ENCODE measurements around the gene ID2. TPM values are rescaled to one million over a fixed set of nuclear protein-coding genes. Genes with fewer than 3 reads are reported as not detected.
"Not testable (repeated sequence)": the region's sequence is repeated elsewhere in the genome, so short reads cannot be mapped to it uniquely, and the experiment has no call there.

The ID2 gene
- total RNA-seq, 1 donor from 2014 or later, result 314 TPM

DNA sequence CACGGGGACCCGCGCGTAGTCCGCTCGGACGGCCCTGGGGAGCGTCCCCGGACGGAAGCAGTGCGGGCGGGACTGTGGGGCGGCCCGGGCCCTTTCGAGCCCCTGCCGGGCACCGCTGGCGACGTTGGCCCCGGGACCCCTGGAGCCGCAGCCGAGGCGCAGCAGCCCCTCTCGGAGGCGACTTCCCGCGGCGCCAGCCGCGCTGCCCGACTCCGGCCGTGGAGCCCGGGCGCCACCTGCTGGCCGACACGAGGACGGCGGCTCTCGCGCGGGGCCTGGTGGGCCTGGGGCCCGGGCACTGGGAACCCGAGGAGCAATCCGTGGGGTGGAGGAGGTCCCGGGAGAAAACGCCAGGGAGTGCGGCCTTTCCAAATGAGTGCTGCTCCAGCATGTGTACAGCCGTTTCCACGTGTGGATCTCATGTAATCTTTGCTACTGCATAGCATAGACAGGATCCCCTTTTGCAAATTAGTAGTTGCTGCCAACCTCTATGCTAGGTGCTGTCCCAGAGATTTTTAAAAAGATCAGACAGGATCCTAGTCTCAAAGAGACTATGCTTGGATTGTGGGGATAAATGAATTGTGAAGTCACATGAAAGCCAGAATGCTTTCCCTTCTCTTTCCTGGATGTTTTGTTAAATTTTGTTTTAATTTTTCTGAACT lies 4.0 kb downstream of the ID2 start:
- DNase-seq, result peak; percentile 34

- DNase-seq, result no peak
Observed at GRCh38 chr2:8691859-8692437, 10.1 kb downstream of the ID2 start.

GRCh38 chr2:8692783-8693156 lies 10.9 kb downstream of the ID2 start:
- DNase-seq, result no peak

DNA sequence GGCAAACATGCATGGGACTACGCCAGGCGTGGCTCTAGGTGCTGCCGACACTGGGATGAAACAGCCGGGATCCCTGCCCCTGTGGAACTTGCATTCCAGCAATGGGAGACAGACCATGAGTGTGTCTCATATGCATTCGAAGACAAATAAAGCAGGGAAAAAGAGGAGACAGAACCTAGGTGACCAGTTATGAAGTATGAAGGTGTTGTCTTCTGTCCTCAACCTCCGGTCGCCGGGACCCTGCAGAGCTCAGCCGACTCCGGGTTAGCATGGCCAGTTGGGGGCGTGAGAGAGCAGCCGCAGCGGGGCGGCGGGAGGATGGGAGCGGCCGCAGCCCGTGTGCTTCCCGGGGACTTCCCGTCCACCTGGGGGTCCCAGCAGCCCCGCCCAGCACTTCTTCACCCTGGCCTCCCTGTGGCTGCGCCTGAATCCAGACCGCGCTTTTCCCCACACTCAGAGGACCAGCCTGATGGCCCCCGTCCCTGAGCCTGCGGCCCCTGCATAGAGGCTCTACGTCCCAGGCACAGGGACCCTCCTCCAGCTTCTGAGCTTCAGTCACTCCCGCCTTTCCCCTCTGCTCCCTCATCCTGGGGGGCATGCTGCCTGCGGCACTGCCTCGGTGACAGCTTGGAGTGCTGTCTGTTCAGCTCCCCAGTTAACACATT lies 11.4 kb downstream of the ID2 start:
- DNase-seq, result peak; percentile 26

DNA sequence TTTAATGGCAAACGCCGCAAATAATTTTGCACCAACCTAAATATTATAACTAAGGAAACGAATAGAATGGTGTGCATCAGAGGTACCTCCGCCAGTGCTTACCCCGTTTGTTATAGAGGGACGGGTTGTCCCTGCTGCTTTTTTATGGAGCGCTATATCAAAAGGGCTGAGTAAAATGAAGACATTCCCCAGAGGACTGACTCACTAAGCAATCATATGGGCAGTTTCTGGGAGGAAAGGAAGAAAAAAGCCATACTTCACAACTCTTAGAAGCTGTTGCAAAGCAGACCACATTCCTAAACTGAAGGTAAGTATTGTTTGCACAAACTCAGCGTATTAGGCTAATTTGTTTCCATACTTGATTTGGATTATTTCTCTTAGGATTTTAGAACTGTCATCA lies 12.9 kb downstream of the ID2 start:
- no peak for DNase-seq

DNA sequence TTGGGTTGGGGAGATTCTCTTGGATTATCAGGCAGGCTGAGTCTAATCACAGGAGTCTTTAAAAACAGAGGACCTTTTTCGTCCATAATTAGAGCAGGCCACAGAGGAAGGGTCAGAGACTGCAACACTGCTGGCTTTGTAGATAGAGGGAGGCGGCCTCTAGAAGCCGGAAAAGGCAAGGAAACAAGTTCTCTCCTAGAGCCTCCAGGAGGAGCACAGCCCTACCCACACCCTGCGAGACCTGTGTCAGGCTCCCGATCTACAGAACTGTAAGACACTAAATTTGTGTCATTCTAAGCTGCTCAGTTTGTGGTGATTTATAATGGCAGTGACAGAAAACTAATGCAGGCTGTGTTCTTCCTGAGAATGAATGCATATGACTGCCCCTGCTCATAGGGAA lies 15.3 kb downstream of the ID2 start:
- DNase-seq, result no peak

DNA sequence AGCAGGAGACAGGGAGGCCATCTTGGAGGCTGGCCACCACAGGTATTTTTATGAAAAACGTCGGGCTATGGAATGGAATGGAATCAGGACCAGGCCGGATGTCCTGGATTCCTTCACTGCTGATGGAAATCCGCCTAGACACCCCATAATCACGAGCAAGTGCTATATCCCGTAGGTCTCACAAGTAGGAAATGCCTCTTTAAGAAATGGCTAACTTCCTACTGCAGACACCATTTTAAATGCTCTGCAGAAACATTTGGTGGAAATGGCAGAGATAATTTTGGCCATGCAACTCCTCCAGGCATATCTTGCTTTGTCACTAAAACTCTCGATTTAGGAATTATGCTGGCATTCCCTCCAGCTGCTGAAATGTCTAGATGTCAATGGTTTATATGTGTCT lies 18.0 kb downstream of the ID2 start:
- no peak for DNase-seq

DNA sequence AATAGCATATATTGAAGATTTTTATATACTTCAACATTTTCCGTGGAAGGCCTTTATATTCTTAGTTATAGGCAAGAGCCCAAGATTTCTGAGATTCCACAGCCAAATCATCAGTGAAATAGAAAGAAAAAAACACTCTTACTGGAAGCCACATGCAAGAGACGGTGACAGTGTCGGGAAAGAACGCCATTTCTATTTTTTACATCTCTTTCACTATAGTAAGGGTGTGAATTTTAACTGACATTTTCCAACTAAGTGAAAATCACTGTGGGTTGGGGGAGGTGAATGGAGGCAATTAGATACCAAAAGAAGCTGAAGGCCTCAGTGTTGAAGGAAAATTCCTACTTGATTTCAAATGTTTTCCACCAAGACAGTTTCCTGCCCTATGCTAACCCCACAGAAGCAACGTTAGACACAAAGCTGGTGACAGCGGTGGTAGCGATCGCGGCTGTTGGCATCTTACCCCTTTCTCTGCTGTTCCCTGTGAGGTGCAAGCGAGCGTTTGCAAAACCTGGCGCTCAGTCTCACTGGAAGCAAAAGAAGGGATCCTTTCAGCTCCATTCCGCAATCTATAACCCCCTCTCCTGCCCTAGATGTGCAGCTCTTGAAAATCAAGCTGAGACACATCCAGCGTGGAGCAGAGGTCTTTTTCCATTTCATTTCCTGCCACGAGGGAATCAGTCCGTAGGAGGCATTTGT lies 20.0 kb downstream of the ID2 start:
- DNase-seq, result no peak

GRCh38 chr2:8704906-8705305 lies 23.1 kb downstream of the ID2 start:
- DNase-seq, result no peak

GRCh38 chr2:8709611-8710010 lies 27.8 kb downstream of the ID2 start:
- DNase-seq, result no peak

- DNase-seq, result no peak
Observed at GRCh38 chr2:8710951-8711350, 29.1 kb downstream of the ID2 start.

GRCh38 chr2:8714283-8714682 lies 32.4 kb downstream of the ID2 start:
- DNase-seq, result no peak

- DNase-seq, result no peak
Observed at GRCh38 chr2:8714971-8715370, 33.1 kb downstream of the ID2 start.

- DNase-seq, result no peak
Observed at GRCh38 chr2:8719528-8719927, 37.7 kb downstream of the ID2 start.

DNA sequence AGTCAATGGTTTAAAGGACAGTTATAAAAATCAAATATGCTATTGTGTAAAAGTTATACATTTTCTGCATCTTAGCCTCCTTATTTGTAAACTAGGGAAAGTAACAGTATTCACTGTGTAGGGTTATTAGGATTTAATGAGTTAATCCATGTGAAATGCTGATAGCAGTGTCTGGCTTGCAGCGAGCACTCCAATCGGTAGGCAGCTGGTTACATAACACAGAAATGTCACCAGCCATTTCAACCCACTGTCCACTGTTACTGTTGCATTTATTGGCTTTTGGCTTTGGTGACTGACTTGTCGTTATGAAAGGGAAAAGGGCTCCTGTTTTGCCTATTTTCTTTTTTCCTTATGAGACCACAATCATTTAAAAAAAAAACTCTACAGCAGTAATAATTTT lies 38.9 kb downstream of the ID2 start:
- no peak for DNase-seq

GRCh38 chr2:8721410-8721809 lies 39.6 kb downstream of the ID2 start:
- DNase-seq, result no peak

DNA sequence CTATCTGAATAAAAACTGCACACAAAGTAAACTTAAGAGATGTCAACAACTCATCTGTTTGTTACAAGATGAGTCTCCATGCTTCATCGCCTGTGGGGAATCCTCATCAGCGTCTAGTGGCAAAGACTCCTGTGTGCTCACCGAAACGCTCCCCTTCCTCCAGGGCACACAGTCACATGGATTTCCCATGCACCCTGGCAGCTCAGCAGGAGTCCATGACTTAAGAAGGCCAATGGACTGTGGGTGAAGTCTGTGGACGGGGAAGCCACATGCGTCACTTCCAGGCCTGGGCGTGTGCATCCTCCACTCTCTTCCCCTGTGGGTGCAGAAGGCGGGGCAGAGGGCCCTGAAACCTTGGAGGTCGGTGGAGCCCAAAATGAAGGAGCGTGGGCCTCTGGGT lies 41.1 kb downstream of the ID2 start:
- DNase-seq, result no peak

- no peak for DNase-seq
Observed at GRCh38 chr2:8725838-8726237, 44.0 kb downstream of the ID2 start.

- DNase-seq, result no peak
Observed at GRCh38 chr2:8728305-8729015, 46.6 kb downstream of the ID2 start.

- DNase-seq, result not testable (repeated sequence)
Observed at GRCh38 chr2:8729101-8729500, 47.2 kb downstream of the ID2 start.

DNA sequence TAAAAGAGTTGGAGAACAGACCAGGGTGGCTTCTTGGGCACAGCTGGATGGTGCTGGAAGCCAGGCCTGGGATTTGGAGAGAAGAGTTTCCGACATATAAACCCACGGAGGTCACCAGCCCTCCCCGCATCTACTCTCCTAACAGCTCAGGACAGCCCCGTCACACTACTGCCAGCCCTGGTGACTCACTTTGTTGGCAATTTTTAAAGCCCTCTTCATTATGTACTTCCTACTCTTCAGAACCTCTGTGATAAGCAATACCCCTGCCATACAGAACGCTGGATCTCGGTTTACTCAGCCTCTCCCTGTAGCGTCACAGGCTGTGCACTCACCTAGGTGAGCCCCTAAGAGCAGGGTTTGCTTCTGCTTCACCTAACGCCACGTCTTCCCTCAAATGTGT lies 48.1 kb downstream of the ID2 start:
- no peak for DNase-seq

DNA sequence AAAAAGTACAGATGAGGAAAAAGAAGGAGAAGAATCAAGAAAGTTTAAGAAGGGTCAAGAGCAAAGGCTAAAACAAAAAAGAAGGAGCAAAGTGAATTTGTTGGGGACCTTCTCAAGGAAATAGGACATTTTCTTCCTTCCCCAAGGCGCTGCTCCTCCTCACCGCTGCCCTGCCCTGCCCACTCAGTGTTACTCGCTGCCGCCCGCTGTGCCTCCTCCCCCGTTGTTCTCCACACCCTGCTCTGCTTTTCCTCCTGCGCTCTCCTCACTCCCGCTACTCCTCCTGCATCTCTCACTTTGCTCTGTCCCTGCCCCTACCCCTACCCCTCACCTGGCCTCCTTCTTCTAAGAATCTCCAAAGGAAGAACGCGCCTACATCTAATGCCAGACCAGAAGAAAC lies 50.7 kb downstream of the ID2 start:
- no peak for DNase-seq

All from occipital lobe (tissue), 2 donors.